Left forelimb (tissue), 1 donor: Measurements from ENCODE around the gene ZNF594.
"Not testable (repeated sequence)": the region's sequence is repeated elsewhere in the genome, so short reads cannot be mapped to it uniquely, and the experiment has no call there.

Source experiments
- DNase-seq: peaks from one replicate; pipeline ENCODE4 v3.0.0-alpha.2; 2018; ENCODE audit warnings: low spot score

The ZNF594 gene

DNA sequence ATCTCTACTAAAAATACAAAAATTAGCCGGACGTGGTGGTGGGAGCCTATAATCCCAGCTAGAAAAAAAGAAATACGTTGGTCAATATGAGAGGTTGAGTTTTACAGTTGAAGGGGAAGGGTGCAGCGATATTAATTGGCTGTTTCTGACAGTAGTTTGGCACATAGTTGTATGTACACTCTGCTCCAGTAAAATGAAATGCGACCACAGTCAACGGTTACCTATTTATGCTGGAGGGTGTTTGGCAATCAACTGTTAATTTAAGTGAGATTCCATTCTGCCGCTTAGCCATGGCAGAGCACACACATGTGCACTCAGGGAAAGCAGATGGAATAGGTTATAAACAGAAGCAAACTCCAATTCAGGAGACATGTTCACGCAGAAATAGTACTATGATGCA lies 9.3 kb upstream of the ZNF594 start:
- DNase-seq, result no peak

DNA sequence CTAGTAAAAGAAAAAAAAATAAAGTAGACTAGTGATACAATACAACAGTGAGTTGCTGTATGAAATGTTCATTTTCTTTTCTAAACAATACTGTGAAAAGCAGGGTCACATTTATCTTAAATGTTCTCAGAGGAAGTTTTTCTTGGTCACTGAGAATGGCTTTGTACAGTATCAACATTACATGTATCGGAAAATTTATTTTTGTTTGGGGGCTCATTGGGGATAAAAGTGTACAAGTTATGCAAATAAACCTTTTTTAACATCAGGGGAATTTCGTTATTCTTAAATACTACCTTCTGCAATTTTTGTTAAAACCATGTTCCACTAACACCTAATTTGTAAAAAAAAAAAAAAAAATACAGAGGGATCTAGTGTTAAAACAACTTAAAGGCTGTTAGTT lies 8.7 kb upstream of the ZNF594 start:
- no peak for DNase-seq

- DNase-seq, result no peak
Observed at GRCh38 chr17:5198472-5198871, 6.8 kb upstream of the ZNF594 start.

DNA sequence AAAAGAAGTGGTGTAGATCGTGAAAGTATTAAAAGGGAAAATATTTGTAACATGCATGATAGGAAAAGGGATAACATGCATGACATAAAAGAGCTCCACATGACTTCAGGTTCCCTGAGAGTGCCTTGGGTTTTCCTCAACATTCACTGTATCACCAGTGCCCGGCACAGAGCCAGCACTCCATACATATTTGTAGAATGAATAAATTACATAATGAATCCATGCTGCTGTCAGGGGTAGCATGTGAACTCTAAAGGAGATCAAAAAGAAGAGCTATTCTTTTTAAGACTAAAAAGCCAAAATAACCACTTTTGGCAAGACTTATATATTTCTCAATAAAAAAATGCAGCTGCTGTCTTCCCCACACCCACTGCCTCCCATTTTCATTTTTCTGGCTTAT lies 2.7 kb upstream of the ZNF594 start:
- DNase-seq, result no peak

DNA sequence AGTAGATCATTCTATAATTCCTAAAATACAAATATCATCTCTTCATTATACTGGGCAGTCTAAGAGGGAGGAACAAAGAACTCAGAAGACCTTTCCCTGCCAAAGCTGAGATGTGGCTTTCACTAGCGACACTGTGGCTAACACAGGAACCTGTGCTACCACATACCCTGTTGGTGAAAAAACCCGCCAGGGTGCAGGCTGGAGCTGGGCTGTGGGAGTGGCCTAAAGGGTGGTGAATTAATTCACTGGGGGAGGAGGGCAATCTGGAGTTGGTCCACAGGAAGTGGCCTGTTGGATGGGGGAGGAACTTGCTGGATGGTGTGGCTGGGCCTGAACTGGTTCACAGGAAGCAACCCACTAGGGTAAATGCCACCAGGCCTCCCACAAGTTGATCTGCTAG lies 7.4 kb downstream of the ZNF594 start:
- DNase-seq, result no peak

GRCh38 chr17:5183410-5183793 lies 8.3 kb downstream of the ZNF594 start:
- no peak for DNase-seq

DNA sequence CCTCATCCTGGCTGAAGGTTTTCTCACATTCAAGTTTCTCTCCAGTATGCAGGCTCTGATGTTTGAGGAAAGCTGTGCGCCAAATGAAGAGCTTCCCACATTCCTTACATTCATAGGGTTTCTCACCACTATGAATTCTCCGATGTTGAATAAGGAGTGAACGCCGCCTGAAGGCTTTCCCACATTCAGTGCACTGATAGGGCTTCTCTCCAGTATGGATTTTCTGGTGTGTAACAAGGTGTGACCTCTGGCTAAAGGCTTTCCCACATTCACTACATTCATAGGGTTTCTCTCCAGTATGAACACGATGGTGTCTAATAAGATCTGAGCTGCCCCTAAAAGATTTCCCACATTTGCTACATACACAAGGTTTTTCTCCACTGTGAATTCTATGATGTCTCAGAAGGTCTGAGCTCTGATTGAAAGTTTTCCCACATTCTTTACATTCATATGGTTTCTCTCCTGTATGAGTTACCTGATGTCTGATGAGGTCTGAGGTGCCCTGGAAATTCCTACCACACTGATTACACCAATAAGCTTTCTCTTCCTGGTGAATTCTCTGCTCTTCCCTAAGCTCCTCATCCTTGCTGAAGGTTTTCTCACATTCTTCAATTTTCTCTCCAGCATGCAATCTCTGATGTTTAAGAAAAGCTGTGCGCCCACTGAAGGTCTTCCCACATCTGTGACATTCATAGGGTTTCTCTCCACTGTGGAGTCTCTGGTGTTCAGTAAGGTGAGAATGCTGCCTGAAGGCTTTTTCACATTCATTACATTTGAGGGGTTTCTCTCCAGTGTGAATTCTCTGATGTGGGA lies 8.9 kb downstream of the ZNF594 start:
- no peak for DNase-seq

DNA sequence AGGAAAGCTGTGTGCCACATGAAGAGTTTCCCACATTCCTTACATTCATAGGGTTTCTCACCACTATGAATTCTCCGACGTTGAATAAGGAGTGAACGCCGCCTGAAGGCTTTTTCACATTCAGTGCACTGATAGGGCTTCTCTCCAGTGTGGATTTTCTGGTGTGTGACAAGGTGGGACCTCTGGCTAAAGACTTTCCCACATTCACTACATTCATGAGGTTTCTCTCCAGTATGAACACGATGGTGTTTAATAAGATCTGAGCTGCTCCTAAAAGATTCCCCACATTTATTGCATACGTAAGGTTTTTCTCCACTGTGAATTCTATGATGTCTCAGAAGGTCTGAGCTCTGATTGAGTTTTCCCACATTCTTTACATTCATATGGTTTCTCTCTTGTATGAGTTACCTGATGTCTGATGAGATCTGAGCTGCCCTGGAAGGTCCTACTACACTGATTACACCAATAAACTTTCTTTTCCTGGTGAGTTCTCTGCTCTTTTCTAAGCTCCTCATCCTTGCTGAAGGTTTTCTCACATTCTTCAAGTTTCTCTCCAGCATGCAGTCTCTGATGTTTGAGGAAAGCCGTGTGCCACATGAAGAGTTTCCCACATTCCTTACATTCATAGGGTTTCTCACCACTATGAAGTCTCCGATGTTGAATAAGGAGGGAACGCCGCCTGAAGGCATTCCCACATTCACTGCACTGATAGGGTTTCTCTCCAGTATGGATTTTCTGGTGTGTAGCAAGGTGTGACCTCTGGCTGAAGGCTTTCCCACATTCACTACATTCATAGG lies 10.0 kb downstream of the ZNF594 start:
- no peak for DNase-seq

DNA sequence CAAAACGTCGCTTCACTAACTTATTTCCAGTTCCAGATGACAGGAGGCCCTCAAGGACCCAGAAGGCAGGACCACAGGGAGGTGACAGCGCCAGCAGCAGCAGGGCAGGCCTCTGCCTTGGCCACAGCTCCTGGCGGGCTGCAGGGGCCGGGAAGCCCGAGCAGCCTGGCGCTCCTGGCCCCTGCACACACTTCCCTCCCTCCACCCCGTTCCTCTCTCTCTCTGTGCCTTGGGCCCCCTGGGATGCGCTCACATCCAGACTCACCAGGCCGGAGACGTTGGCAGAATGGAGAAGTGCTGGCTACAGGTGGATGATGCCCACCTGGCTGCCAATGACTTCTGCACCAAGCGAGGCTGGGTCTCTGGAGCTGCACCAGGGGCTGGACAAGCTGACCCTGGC lies 12.7 kb downstream of the ZNF594 start:
- no peak for DNase-seq

GRCh38 chr17:5175027-5175426 lies 16.6 kb downstream of the ZNF594 start:
- DNase-seq, result not testable (repeated sequence)

GRCh38 chr17:5165791-5166564 lies 25.7 kb downstream of the ZNF594 start:
- not testable (repeated sequence) for DNase-seq

- no peak for DNase-seq
Observed at GRCh38 chr17:5164436-5164835, 27.2 kb downstream of the ZNF594 start.

DNA sequence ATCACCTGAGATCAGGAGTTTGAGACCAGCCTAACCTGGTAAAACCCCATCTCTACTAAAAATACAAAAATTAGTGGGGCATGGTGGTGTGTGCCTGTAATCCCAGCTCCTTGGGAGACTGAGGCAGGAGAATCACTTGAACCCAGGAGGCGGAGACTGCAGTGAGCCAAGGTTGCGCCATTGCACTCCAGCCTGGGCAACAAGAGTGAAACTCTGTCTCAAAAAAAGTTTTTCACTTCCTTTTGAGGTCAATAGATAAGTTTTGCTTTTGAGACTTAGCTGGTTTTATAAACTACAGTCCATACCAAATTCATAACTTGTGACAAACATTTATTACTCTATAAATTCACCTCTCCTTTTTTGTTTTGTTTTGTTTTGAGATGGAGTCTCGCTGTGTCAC lies 29.9 kb downstream of the ZNF594 start:
- DNase-seq, result not testable (repeated sequence)

DNA sequence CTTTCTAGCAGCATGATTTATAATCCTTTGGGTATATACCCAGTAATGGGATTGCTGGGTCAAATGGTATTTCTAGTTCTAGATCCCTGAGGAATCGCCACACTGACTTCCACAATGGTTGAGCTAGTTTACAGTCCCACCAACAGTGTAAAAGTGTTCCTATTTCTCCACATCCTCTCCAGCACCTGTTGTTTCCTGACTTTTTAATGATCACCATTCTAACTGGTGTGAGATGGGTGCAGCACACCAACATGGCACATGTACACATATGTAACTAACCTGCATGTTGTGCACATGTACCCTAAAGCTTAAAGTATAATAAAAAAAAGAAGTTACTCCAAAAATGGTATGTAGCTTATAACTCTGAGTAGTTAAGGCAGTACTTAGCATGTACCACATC lies 31.0 kb downstream of the ZNF594 start:
- DNase-seq, result not testable (repeated sequence)

GRCh38 chr17:5146122-5146521 lies 45.5 kb downstream of the ZNF594 start:
- DNase-seq, result not testable (repeated sequence)

GRCh38 chr17:5142877-5143276 lies 48.8 kb downstream of the ZNF594 start:
- DNase-seq, result not testable (repeated sequence)

DNA sequence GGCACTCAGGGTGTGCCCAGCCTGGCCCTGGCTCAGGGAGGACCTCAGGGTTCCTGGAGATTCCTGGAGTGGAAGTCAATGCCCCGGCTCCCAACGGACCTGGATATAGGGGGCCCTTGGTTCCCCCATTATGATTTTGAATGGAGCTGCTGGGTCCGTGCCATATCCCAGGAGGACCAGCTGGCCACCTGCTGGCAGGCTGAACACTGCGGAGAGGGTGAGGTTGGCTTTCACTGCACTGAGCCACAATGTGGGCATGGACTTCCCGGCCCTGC lies 52.3 kb downstream of the ZNF594 start:
- peak; percentile 57 for DNase-seq

DNA sequence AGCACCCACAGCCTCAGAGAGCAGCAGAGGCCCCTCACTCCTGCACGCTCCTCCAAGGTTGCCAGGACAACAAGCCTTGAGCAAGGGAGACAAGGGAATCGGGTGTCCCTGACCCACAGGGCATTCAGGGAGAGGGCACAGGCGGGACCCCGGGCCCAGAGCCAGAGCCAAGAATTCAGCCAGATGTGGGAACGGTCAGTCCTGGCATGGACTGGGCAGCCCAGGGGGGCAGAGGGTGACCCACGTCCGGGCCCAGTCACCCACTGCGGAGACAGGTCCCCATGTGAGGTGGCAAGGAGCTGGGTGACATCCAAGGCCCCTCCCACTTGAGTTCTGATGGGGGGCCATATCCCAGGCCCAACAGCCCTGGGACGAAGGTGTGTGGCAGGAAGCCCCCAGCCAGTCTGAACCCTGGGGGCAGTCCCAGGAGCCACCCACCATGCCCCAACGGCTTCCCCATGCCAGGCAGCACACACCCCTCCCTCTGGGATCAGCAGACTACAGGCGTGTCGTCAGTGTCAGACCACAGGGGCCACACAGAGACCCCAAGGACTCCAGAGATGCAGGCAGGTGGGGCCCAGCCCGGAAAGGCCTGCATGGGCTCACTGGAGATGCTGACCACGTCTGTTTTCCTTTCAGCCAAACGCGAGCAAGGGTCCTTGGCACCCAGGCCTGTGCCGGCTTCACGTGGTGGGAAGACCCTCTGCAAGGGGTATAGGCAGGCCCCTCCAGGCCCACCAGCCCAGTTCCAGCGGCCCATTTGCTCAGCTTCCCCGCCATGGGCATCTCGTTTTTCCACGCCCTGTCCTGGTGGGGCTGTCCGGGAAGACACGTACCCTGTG lies 52.8 kb downstream of the ZNF594 start:
- DNase-seq, result peak; percentile 50

- DNase-seq, result not testable (repeated sequence)
Observed at GRCh38 chr17:5138198-5138544, 53.5 kb downstream of the ZNF594 start.

- DNase-seq, result not testable (repeated sequence)
Observed at GRCh38 chr17:5137511-5138197, 54.0 kb downstream of the ZNF594 start.
